ENCODE results near the gene GPR62. TPM values are rescaled to one million over a fixed set of nuclear protein-coding genes. Genes with fewer than 3 reads are reported as not detected.

The GPR62 gene
- total and polyA plus RNA-seq, 2 of the 8 experiments (the other 6 are each of a cell fraction or from before 2014, with no cell fraction given), result 0.22 to 0.29 TPM

GRCh38 chr3:51937611-51938450 is 17.4 kb upstream of the GPR62 start (continued):
- TF ChIP-seq HDAC6 (IDR thresholded peaks at IDR 0.05; ENCODE audit: low read depth, low read length) (no peak), NRF1 (IDR thresholded peaks at IDR 0.05; ENCODE audit: low read depth, low read length) (no peak), TBP (IDR thresholded peaks at IDR 0.05; ENCODE audit: low read depth, low read length) (no peak), CHD1 (IDR thresholded peaks at IDR 0.05; ENCODE audit: low read depth, low read length) (no peak), SP4 (IDR thresholded peaks at IDR 0.05; ENCODE audit: low read length) (no peak)

Measured in H1 (cell line).